Activated CD8-positive, alpha-beta memory T cell treated with anti-CD3 and anti-CD28 coated beads for 36 hours (primary cell): ENCODE results near the gene AIG1. TPM values are rescaled to one million over a fixed set of nuclear protein-coding genes. Genes with fewer than 3 reads are reported as not detected.

Source experiments
- CTCF ChIA-PET: fragments of 350-600 bp; sonication (Branson Sonifier 250); formaldehyde crosslinking; loops from one replicate; lab custom pipeline; 2021; ENCODE audit warnings: antibody characterized with exemption; lab: Charles Lee
- POLR2A ChIA-PET: fragments of 350-600 bp; sonication (Branson Sonifier 250); formaldehyde crosslinking; loops from one replicate; lab custom pipeline; 2021; ENCODE audit warnings: antibody characterized with exemption; lab: Charles Lee
- total RNA-seq, 2 experiments: library from RNA; stranded (reverse); gene quantifications; one replicate each; pipeline ENCODE4 v1.2.3, GENCODE V29; 2021

AIG1 gene
- total RNA-seq, 2 experiments from 2014 or later, result 11.1 to 11.2 TPM

DNA sequence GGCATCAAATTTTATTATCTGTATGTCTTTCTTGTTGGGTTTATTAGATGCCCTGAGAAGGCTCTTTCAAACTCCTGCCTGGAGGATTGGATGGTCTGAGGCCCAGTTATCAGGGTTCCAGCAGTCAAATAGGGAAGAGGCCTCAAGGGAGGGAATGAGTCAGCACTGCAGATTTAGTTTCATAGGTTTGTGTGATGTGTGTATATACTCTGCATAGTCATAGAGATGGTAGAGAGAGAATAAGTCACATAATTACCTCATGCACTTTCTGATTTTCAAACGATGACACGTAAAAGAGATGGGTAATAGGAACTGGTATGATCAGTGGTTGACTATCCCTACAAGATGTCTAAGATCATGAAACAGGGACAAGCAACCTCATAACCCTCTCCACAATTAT lies 307.7 kb downstream of the AIG1 start:
- POLR2A ChIA-PET, result no interaction called here
- CTCF ChIA-PET, result no interaction called here

DNA sequence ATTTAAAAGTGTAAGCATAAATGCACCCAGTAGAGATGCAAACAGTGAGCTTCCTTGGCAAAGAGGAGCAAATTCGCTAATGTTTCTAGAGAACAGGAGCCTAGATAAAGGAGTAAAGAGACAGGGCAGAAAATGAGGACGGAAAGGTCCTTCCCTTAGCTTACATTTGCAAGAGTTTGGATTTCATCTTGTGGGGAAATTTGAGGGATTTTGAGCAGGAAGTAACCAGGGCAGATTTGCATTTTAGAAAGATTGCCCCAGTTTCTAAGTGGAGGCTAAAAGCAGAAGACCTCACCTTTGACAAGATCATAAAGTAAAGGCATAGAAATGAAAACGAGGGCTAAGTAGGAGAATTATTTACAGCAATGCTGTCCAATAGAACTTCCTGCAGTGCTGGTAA lies 309.3 kb downstream of the AIG1 start:
- ChIA-PET POLR2A (no interaction called here), CTCF (no interaction called here)

DNA sequence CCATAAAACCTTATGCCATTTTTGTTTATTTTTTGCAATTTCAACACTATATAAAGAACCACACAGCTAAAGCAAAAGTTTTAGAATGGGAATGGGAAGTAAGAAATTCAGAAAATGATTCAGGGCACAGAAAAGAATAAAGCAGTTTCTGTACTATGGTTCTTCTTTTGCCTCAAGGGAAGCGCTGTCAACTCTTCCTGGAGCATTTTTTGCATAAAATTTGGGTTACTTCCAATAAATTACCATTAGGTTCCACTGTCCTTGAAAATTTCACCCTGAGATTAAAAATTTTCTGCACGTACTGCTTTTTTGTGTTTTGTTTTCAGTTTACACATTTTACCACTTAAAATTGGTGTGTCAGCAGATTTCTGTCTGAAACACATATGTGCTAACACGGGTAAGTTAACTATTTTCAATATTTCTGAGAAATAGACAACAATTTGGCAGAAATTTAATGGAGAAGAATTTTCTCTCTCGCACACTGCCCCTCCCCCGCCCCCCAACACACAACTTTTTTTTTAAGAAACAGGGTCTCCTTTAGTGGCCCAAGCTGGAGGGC lies 310.2 kb downstream of the AIG1 start:
- ChIA-PET CTCF (no interaction called here), POLR2A (no interaction called here)

DNA sequence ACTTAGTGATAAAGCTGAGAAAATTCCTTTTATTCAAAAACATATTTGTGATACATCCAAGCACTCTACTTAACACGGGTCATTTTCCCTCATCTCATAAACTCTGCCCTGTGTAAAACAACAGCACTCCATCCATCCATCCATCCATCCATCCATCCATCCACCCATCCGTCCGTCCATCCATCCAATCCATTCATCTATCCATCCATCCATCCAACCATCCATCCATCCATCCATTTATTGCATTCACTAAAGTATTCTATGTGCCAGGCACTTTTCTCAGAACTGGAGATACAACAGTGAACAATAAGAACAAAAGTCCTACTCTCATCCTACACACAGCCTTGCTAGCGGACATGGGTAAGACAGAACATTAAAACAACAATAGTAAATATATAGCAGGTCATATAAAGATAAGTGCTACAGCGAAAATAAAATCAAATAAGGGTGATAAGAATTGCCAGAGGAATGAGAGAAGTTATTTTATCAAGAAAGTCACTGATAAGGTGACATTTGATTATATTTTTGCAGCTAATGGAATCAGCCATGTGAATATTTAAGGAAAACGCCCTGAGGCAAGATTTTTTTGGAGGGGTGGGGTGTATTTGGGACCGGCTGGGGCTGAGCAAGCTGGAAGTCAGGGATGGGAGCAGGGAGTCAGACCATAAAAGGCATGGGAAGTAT lies 311.7 kb downstream of the AIG1 start:
- POLR2A ChIA-PET, result no interaction called here
- CTCF ChIA-PET, result no interaction called here

DNA sequence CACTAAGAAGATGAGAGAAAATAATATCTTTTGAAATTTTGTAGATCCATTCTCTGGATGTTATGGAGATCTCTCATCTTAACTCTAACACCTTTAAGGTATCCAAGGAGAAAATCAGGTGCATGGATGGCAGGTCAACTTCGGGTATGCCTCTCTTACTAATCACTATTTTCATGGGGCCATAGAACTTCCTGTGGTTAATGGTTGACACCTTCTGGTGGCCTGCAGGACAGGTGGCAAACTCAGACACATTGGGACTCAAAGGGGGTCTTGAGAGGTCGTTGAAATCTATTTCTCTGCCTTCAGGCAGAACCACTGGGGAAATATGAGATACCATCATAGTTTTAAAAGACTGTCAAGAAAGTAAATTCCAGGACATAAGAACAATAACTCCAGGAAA lies 313.3 kb downstream of the AIG1 start:
- POLR2A ChIA-PET, result no interaction called here
- CTCF ChIA-PET, result no interaction called here

DNA sequence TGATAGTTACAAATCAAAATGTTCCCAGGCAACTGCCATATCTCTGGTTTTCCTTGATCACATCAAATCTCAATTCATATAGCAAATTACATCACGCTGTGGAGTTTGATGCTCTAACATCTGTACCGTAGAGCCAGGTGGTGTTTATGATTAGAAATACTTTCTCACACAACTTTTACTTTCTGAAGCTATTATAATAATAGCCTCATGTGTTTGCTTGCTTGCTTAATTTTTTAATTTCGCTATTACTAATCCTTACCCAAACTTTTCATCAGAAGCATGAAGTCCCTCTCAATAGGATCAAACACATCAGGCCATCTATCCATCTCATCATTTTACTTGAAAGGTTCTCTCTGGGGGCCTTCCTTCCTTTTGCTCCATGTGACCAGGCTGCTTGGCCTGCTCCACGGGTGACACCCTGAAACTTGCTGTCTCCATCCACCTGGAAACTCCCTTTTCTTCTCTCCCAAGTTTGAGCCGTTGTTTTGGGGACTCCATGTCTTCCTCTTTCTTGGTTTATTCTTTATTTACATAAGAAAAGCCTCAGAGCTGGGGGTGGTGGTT lies 314.4 kb downstream of the AIG1 start:
- ChIA-PET POLR2A (no interaction called here), CTCF (no interaction called here)

DNA sequence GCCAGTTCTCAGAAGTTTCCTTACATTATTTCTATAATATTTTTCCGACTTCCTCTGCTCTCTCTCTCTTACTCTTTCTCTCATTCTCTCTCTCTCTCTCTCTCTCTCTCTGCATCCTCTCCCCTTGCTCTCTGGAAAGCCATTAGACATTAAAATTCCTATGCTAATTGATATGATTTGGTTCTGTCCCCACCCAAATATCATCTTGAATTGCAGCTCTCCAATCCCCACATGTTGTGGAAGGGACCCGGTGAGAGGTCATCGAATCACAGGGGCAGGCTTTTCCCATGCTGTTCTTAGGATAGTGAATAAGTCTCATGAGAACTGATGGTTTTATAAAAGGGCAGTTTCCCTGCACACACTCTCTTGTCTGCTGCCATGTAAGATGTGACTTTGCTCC lies 315.7 kb downstream of the AIG1 start:
- ChIA-PET POLR2A (no interaction called here), CTCF (no interaction called here)

DNA sequence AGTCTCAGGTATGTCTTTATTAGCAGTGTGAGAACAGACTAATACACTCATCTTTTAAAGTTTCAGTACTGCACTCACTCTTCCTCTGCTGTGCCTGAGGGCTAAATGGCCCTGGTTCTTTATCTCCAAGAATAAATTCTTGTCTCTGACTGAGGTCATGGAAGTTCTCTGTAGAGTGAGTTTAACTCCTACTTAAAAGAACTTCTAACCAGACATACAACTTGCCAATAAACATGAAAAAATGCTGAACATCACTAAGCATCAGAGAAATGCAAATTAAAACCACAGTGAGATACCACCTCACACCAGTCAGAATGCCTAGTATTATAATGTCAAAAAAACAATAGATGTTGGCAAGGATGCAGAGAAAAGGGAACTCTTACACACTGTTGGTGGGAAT lies 316.2 kb downstream of the AIG1 start:
- ChIA-PET CTCF (no interaction called here), POLR2A (no interaction called here)

DNA sequence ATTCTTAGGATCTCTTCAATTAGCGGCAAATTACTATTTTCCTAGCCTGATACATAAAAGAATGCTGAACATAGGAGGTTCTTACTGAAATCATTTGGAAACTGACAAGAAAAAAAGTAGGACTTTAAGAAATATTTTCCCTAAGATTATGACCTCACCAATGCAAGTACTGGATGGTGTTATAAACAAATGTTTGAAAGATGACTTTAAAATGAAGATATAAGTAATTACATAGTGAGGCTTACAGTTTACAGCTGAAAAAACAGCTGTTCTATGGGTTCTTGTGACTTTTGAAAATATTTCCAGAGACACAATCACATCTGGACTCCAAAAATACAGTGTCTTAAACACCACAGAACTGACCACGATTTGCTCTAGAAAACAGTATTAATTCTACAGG lies 324.9 kb downstream of the AIG1 start:
- POLR2A ChIA-PET, result no interaction called here
- CTCF ChIA-PET, result no interaction called here

DNA sequence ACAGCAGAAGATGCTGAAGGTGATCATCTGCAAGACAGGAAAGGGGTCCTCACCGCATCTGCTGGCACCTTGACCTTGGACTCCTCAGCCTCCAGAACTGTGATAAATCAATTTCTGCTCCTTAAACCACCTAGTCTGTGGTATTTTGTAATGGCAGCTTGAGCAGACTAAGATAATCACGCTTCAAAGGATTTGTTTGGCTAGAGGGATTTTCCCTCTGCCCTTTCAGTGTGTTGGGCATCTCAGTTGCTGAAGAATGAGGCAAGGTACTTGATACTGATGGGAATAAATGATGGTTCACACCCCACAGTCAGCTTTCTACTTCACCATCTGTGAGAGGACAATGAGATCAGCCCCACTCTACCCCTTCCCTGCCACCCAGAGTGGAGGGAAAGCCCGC lies 329.6 kb downstream of the AIG1 start:
- POLR2A ChIA-PET, result no interaction called here

More for the DNA sequence above, 329.6 kb downstream of the AIG1 start:
- CTCF ChIA-PET, result no interaction called here

Other genes with a start within 250 kb of the AIG1 start
- gene HIVEP2, start 115.7 kb upstream of the AIG1 start, total RNA-seq, result 10 to 100 TPM; 34.4 to 39.3 TPM